Measurements from ENCODE around the gene SULF2.

SULF2 gene

GRCh38 chr20:47735412-47736400 lies 49.6 kb downstream of the SULF2 start:
- peak in 4 of 14 donors; percentile 8 to 46 (median 12) for DNase-seq

GRCh38 chr20:47734870-47735269 lies 50.4 kb downstream of the SULF2 start:
- no peak for DNase-seq

GRCh38 chr20:47733892-47734291 lies 51.4 kb downstream of the SULF2 start:
- no peak for DNase-seq

DNA sequence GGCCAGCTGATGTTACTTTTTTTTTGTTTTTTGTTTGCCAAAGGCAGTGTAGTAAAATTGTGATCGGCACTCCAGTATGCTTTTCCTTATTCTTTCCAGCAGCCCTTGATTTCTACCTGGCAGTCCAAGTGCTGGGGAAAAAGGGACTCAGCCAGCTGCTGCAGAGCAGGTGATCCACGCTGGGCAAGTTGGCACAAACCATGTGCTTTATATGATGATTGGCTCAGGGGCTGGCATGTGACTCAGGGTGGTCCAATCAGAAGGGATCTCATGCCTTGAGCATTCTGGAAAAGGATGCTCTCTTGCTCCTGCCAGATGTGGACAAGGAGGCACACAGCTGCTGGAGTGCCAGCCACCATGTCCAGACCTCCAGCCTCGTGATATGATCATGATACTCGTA lies 54.5 kb downstream of the SULF2 start:
- DNase-seq: no peak

DNA sequence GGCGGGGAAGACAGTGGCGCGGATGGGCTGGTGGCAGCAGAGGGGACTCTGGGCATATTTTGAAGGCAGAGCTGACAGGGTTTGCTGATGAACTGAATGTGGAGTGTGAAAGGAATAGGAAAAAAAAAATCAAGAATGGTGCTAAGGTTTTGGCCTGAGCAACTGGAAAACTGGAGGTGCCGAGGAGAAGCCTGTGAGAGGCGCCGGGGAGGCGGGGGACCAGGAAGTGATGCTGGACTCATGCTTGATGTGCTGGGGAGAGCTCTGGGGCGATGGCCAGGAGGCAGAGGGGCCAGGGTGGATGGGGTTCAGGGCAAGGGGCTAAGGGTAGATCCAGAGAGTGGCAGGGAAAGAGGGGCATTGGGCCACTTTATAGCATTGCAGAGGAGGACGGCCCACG lies 55.8 kb downstream of the SULF2 start:
- DNase-seq: no peak

GRCh38 chr20:47727909-47728361 lies 57.3 kb downstream of the SULF2 start:
- peak in 10 of 14 donors; percentile 15 to 68 (median 31) for DNase-seq

- DNase-seq: peak in 8 of 14 donors; percentile 15 to 68 (median 34)
These were observed 58.0 kb downstream of the SULF2 start for GRCh38 chr20:47727170-47727880.

- DNase-seq: no peak
These were observed 58.6 kb downstream of the SULF2 start for GRCh38 chr20:47726632-47727031.

DNA sequence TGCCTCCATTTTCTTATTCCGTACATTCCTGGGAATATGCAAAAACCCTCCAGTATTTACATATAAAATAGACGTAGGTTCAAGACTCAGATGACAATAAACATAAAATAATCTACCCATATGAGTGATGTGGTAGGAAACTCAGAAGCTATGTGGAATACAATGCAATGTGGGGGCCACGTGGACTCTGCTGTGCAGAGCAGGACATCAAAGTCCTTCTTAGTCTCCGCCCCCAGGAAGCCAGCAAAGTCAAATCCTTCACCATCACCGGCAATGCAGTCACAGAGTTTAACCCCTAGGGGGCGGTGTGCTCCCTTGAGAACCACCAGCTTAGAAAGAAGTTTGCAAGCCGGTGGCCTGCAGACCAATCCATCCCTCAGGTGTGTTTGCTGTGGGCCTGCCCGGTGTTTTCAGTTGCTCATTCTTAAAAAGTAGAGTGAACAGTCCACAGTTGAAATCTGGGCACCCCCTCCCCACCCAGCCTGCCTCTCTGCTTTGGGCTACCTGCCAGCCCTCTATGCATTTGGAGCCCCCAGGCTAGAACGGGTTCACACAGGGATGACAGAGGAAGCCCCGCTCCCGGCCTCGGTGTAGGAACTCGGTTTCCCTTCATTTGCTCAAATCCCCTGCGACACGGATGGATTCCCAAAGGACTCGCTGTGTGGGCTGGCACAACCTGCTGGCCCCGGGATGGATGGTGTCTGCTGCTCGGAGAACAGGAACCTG lies 59.9 kb downstream of the SULF2 start:
- peak in 11 of 14 donors; percentile 10 to 76 (median 33) for DNase-seq

GRCh38 chr20:47724910-47725247 lies 60.4 kb downstream of the SULF2 start:
- no peak for DNase-seq

DNA sequence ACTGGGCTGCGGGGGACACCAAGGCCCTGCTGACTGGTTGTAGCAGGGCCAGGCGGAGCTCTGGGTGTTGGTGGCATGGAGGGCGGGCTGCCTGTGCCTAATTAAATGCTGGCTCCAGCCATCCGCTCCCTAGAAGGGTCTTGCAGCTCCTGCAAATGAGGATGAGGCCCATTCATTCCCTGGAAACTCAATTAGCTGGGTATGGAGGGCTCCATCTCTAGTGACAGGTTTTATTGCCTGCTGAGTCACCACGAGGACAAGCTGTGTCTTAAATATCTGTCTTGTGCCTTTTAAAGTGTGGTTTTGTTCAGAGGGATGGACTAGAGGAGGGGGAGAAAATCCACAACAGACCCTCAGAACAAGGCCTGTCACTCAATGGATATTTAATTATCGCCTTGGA lies 60.9 kb downstream of the SULF2 start:
- no peak for DNase-seq

- no peak for DNase-seq
These were observed 62.0 kb downstream of the SULF2 start for GRCh38 chr20:47723322-47723721.

- DNase-seq: no peak
These were observed 64.4 kb downstream of the SULF2 start for GRCh38 chr20:47720636-47721427.

DNA sequence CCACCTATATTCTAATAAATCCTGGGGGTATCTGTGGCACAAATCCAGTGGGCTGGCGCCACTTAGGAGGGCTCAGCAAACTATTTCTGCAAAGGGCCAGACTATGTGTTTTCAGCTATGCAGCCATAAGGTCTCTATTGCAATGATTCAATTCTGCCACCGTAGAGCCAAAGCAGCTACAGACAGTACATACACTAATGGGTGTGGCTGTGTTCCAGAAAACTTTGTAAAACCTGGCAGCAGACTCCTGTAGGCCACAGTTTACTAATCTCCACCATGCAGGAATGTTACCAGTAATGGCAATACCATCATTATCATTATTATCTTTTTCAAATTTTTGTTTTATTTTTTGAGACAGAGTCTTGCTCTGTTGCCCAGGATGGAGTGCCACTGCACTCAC lies 65.7 kb downstream of the SULF2 start:
- DNase-seq: no peak

DNA sequence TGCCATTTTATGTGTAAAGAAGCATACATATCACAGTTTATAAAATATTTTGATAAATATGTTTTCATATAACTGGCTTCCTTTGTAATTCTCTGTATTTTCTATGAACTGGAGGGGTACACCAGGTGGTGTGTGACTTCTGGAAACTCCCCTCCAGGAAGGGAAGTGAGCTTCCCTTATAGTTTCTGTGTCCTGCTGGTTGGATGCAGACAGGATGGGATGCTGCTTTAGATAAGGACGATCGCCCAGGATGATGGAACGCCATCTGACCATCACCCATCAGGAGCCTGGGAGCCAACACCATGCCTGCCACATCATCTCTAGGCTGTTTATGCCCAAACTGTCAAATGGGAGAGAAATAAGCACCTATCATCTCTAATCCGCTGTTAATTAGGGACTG lies 66.1 kb downstream of the SULF2 start:
- no peak for DNase-seq

- no peak for DNase-seq
These were observed 66.9 kb downstream of the SULF2 start for GRCh38 chr20:47718398-47718797.

GRCh38 chr20:47717421-47717820 lies 67.9 kb downstream of the SULF2 start:
- DNase-seq: no peak

DNA sequence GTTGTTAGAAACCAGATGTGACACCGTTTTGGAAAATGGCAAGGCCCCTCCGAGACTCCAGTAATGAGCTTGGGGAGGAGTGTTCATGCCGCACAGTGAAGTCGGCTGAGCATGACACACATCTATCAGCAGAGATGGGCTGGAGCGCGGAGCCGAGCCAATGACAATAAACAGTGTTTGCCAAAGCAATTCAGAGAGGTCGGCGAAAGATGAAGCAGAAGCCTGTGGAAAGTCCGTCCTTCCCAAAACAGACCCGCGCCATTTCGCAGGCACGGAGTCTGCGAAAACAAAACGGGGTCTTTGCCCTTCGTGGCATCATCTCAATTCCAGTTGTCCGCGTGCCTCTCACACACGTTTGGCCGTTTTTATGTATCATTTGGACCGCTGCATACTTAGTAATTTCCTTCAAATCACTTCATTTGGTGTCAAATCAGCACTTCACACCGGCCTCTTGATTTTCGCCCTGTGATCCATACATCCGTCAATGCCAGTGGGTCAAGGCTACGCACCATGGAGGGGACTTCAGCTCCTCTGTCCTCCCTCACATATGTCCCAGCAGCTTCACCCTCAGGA lies 71.3 kb downstream of the SULF2 start:
- no peak for DNase-seq

DNA sequence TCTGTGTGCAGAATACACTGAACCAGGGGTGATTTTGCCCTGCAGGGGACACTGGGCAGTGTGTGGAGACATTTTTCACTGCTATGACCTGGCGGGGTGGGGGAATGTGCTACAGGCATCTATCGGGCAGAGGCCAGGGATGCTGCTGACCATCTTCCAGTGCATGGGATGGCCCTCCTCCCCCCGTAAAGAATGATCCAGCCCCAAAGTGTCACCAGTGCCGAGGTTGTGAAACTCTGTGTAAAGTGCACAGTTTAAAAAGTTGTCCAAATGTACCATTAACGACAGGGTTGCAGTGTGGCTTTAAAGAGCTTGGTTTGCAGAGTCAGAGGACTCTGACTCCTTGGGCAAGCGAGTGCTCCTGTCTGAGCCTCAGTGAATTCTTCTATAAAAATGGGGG lies 72.1 kb downstream of the SULF2 start:
- DNase-seq: no peak

DNA sequence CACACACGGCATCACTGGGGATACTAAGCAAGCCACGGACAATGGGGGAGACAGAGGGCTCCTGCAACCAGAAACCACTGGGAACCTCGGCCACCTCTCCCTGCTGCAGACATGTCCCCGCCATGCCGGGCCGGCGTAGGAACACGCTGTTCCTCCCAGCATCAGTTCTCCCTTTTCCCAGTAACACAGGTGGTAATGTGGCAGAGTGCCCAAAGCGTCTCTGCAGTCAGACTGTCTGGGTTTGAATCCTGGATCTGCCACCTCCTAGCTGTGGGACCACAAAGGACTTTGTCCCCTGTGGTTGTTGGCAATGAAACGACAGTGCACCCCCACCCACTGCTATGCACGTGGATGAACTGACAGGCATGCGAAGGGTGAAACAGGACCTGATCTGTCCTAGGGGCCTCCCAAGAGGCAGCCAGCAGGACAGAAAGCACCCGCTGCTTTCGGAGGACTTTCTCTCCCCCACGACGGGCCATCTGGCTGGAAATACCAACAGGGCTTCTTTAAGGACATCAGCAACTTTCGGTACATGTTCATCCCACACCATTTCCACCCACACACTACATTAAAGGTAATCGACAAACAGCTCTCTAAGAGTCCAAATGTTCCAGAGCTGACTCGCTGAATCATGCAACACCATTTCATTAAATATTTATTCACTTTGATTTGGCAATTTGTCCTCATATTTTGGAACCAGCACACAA lies 74.1 kb downstream of the SULF2 start:
- DNase-seq: no peak

- DNase-seq: peak in 1 of 14 donors; percentile 3
These were observed 74.6 kb downstream of the SULF2 start for GRCh38 chr20:47710665-47711045.

Measured in C1 segment of cervical spinal cord (tissue), 14 donors.